Liver (tissue), 9 donors: ENCODE data around the gene CTNNA1. TPM values are rescaled to one million over a fixed set of nuclear protein-coding genes. Genes with fewer than 3 reads are reported as not detected.
A peak's percentile ranks its signal among the peaks of the same experiment; 100 is the strongest.

ENCODE experiments used
- DNase-seq: peaks from one replicate; pipeline ENCODE4 v3.0.0-alpha.2; 2017; ENCODE audit warnings: low spot score
- H3K27ac ChIP-seq, 2 donors: one replicate each; pipeline ENCODE4 v1.7.0; 2013; ENCODE audit warnings: inconsistent platforms in 2 of 2, low read length in 2 of 2, control low read depth in 1 of 2, low read depth in 1 of 2, mild to moderate bottlenecking in 1 of 2
- H3K27me3 ChIP-seq, 4 donors: one replicate each; pipeline versions ENCODE4 v1.6.1 to v1.7.0; 2013; ENCODE audit warnings: low read length in 3 of 4, inconsistent platforms in 1 of 4, mild to moderate bottlenecking in 1 of 4, moderate library complexity in 1 of 4; ENCODE audit not compliant: control insufficient read depth in 4 of 4, insufficient read depth in 4 of 4
- H3K36me3 ChIP-seq, 4 donors: one replicate each; pipeline versions ENCODE4 v1.6.1 to v1.7.0; 2013; ENCODE audit warnings: low read length in 3 of 4, mild to moderate bottlenecking in 3 of 4, low read depth in 1 of 4, moderate library complexity in 1 of 4; ENCODE audit not compliant: control insufficient read depth in 4 of 4, insufficient read depth in 3 of 4
- H3K4me1 ChIP-seq, 4 donors: one replicate each; pipeline versions ENCODE4 v1.6.1 to v1.7.0; 2013; ENCODE audit warnings: low read length in 3 of 4, mild to moderate bottlenecking in 3 of 4, moderate library complexity in 1 of 4; ENCODE audit not compliant: control insufficient read depth in 4 of 4, insufficient read depth in 4 of 4
- H3K4me3 ChIP-seq, 3 donors: one replicate each; pipeline versions ENCODE4 v1.6.1 to v1.7.0; 2013; ENCODE audit warnings: low read length in 3 of 3, control low read depth in 1 of 3, low read depth in 1 of 3, mild to moderate bottlenecking in 1 of 3
- H3K9ac ChIP-seq, 2 donors: one replicate each; pipeline ENCODE4 v1.7.0; 2013; ENCODE audit warnings: low read length in 2 of 2, mild to moderate bottlenecking in 2 of 2, moderate library complexity in 2 of 2, control low read depth in 1 of 2, low read depth in 1 of 2
- H3K9me3 ChIP-seq, 4 donors: one replicate each; pipeline versions ENCODE4 v1.6.1 to v1.7.0; 2013; ENCODE audit warnings: low read length in 3 of 4; ENCODE audit not compliant: control insufficient read depth in 4 of 4
- ATF3 ChIP-seq: IDR thresholded peaks from 2 replicates; pipeline ENCODE4 v1.6.1; 2016; ENCODE audit warnings: antibody characterized with exemption
- EGR1 ChIP-seq, 2 donors: IDR thresholded peaks; 2 replicates each; pipeline ENCODE4 v1.6.1; 2016 to 2018; ENCODE audit warnings: antibody characterized with exemption in 2 of 2, low read depth in 2 of 2
- FOXA1 ChIP-seq: IDR thresholded peaks from 2 replicates; pipeline ENCODE4 v1.6.1; 2016; ENCODE audit warnings: antibody characterized with exemption
- FOXA2 ChIP-seq: IDR thresholded peaks from 2 replicates; pipeline ENCODE4 v1.6.1; 2016; ENCODE audit warnings: antibody characterized with exemption
- HNF4A ChIP-seq, 2 donors: conservative IDR thresholded peaks; 2 replicates each; pipeline ENCODE4 v1.6.1; 2016; ENCODE audit warnings: antibody characterized with exemption in 2 of 2, mild to moderate bottlenecking in 2 of 2
- HNF4G ChIP-seq: IDR thresholded peaks from 2 replicates; pipeline ENCODE4 v1.6.1; 2016; ENCODE audit warnings: antibody characterized with exemption
- JUND ChIP-seq, 2 donors: IDR thresholded peaks; 2 replicates each; pipeline ENCODE4 v1.6.1; 2016; ENCODE audit warnings: antibody characterized with exemption in 2 of 2
- MAX ChIP-seq: IDR thresholded peaks from 2 replicates; pipeline ENCODE4 v1.6.1; 2016; ENCODE audit warnings: antibody characterized with exemption
- RAD21 ChIP-seq, 2 donors: IDR thresholded peaks; 2 replicates each; pipeline ENCODE4 v1.6.1; 2016; ENCODE audit warnings: antibody characterized with exemption in 2 of 2, mild to moderate bottlenecking in 2 of 2
- REST ChIP-seq: IDR thresholded peaks from 2 replicates; pipeline ENCODE4 v1.6.1; 2016; ENCODE audit warnings: antibody characterized with exemption, mild to moderate bottlenecking
- SP1 ChIP-seq: IDR thresholded peaks from 2 replicates; pipeline ENCODE4 v1.6.1; 2018; ENCODE audit warnings: antibody characterized with exemption, mild to moderate bottlenecking
- TAF1 ChIP-seq: conservative IDR thresholded peaks from 2 replicates; pipeline ENCODE4 v1.6.1; 2016; ENCODE audit warnings: antibody characterized with exemption, mild to moderate bottlenecking
- YY1 ChIP-seq: IDR thresholded peaks from 2 replicates; pipeline ENCODE4 v1.6.1; 2016; ENCODE audit warnings: antibody characterized with exemption, mild to moderate bottlenecking
- ZBTB33 ChIP-seq: IDR thresholded peaks from 2 replicates; pipeline ENCODE4 v1.6.1; 2016; ENCODE audit warnings: antibody characterized with exemption
- WGBS: extraction: QIAGEN DNeasy Blood & Tissue Kit; methylation state at CpG from one replicate; pipeline ENCODE4 v1.1.7; 2013; 5-methylcytosine and 5-hydroxymethylcytosine counted together
- polyA plus RNA-seq, 2 donors: library from polyadenylated mRNA; stranded (reverse) in 1 of 2; unstranded in 1 of 2; fragments of 200-250 nt in 1 of 2; fragments of >200 nt in 1 of 2; fragmentation: Nextera tagmentation in 1 of 2; extraction: Ambion mirVana in 1 of 2; gene quantifications; one replicate each; pipeline versions ENCODE4 v1.2.1 to v1.2.3, GENCODE V29; 2013 to 2015
- total RNA-seq, 2 donors: library from RNA; depleted of rRNA; stranded (reverse); fragments of >200 nt; gene quantifications; one replicate each; pipeline ENCODE4 v1.2.3, GENCODE V29; 2014
- donor health status: healthy.
- donor health status: healthy.
- donor health status: healthy.
- donor health status: healthy.
- donor health status: healthy.

CTNNA1 gene
- total and polyA plus RNA-seq, 4 donors, result 39.9 to 150 (median 103) TPM

- TF ChIP-seq SP1 (no peak), ATF3 (no peak), YY1 (peak; percentile 11), EGR1 (IDR thresholded peaks at IDR 0.05; ENCODE audit: low read depth in 2 of 2) (no peak), ZBTB33 (no peak), FOXA2 (no peak), TAF1 (no peak), FOXA1 (no peak), HNF4A (conservative IDR thresholded peaks at IDR 0.05) (no peak), REST (no peak), RAD21 (IDR thresholded peaks at IDR 0.05) (peak in 1 of 2 donors; percentile 5), HNF4G (no peak)
- no peaks in the 10 kb centered on the region for H3K9me3 ChIP-seq
- no peak overlapping the region for H3K9ac ChIP-seq
- H3K36me3 ChIP-seq, result no peaks in the 10 kb centered on the region
- no peak for DNase-seq
- H3K4me3 ChIP-seq, result no peak overlapping the region
- WGBS, result 87% methylated on average over 10 of the region's 10 CpGs
- H3K27ac ChIP-seq, result peak overlapping the region; percentile 24 to 31
- H3K27me3 ChIP-seq, result no peaks in the 10 kb centered on the region
- no peaks in the 10 kb centered on the region for H3K4me1 ChIP-seq
Observed at GRCh38 chr5:138975098-138975847, 222.0 kb downstream of the CTNNA1 start.

GRCh38 chr5:138978080-138978479, 224.9 kb downstream of the CTNNA1 start:
- H3K4me1 ChIP-seq, result no peaks in the 10 kb centered on the region
- no peak for TF ChIP-seq HNF4A (conservative IDR thresholded peaks at IDR 0.05)
- no peak for DNase-seq
- no peaks in the 10 kb centered on the region for H3K36me3 ChIP-seq
- no peak overlapping the region for H3K4me3 ChIP-seq
- 100% methylated on average over 1 of the region's 1 CpG for WGBS
- H3K9ac ChIP-seq, result no peak overlapping the region
- no peaks in the 10 kb centered on the region for H3K27me3 ChIP-seq
- H3K27ac ChIP-seq, result no peak overlapping the region
- H3K9me3 ChIP-seq, result no peaks in the 10 kb centered on the region

- peaks cover 0 to under 1% (median 0%) of the 10 kb centered on the region in 4 donors for H3K36me3 ChIP-seq
- TF ChIP-seq MAX (no peak), JUND (IDR thresholded peaks at IDR 0.05) (no peak), FOXA1 (no peak), TAF1 (no peak)
- H3K4me3 ChIP-seq, result no peak overlapping the region
- WGBS, result 92% methylated on average over 1 of the region's 1 CpG
- no peak overlapping the region for H3K9ac ChIP-seq
- H3K27ac ChIP-seq, result no peak overlapping the region
- no peaks in the 10 kb centered on the region for H3K4me1 ChIP-seq
- no peaks in the 10 kb centered on the region for H3K9me3 ChIP-seq
- DNase-seq, result no peak
- no peaks in the 10 kb centered on the region for H3K27me3 ChIP-seq
Observed at GRCh38 chr5:138978581-138978980, 225.4 kb downstream of the CTNNA1 start.
